Erythroblast (primary cell): Measurements from ENCODE around the gene INSC.

ENCODE experiments used
- GATA1 ChIP-seq: IDR thresholded peaks from 2 replicates; pipeline ENCODE4 v1.6.1; 2011; ENCODE audit warnings: low read depth, mild to moderate bottlenecking, control low read depth, low read length, moderate library complexity
- POLR2A ChIP-seq: IDR thresholded peaks from 2 replicates; pipeline ENCODE4 v1.6.1; 2011; ENCODE audit warnings: mild to moderate bottlenecking, low read length

GRCh38 chr11:15115686-15116085 is 963 bp downstream of the INSC start:
- TF ChIP-seq POLR2A (no peak), GATA1 (no peak)
